HK-2 (cell line): Measurements from ENCODE around the gene CTTNBP2.
A peak's percentile ranks its signal among the peaks of the same experiment; 100 is the strongest.

Experiments
- DNase-seq: peaks from one replicate; pipeline ENCODE4 v3.0.0-alpha.2; 2018; ENCODE audit not compliant: unreplicated experiment

CTTNBP2 gene

DNA sequence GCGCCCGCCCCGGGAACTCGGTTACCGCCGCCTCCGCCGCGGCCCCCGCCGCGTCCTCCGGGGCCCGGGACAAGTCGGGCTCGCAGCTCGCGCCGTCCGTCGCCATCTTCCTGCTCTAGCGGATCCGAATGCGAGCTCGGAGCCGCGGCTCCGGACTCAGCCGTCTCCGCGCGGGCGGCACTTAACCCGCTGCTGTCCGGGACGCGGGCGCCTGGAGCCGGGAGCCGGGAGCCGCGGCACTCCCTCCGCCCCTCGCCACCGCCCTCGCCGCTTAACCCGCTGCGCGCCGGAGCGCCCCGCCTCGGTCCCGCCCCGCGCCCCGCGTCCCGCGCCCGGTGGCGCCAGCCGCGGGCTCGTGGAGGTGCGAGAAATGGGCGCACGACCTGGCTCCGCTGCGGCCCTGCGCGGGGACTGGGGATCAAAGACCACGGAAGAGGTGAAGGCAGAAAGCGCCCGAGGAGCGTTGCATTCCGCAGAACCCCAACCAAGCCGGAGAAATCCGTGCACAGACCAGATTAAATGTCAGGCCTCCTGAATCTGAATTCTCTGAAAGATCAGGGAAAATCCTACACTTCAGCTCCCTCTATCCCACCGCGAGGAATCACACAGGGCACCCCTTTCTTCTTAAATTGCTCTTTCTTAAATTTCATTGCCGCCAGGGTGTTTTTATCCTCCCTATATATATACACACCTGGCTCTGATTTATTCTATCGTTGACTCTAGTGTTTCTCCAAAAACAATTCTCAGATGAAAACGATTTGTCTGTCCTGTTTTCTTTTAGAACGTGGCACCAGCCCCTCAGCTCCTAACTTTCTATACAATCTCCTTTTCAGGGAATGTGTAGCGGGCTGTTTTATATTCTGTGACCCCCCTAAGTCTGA is at the start of gene CTTNBP2:
TSS of gene CTTNBP2 (minus strand) at position 132 of the 881 bp plus-strand sequence. CDS start at position 106, 26 bp downstream.
- DNase-seq, result peak; percentile 53

DNA sequence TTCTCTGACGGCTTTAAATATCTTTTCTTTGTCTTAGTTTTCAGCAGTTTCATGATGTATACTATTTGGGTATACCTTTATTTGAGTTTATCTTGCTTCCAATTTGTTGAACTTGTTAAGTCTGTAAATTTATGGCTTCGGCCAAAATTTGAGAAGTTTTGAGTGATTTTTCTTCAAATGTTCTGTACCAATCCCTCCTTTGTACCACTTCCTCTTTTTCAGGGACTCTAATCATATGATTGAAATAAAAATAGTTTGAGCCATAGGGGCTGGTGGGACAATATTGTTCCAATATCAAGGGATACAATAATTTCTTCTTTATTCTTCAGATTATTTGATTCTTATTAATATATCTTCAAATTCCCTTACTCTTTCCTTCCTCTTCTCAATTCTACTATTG is 43.1 kb upstream of the CTTNBP2 start:
- DNase-seq, result no peak

DNA sequence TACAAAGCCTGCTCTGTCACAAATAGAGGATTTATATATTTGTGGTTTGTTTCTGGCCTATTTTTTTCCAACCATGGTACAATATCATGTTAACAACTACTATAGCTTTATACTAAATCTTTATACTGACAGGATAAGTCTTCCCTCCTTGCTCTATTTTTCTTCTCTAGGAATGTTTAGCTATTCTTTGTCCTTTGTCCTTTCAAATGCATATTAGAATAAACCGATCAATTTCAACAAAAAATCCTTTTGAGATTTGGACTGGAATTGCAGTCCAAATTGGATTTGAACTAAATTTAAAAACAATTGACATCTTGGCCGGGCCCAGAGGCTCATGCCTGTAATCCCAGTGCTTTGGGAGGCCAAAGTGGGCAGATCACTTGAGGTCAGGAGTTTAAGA is 39.2 kb upstream of the CTTNBP2 start:
- no peak for DNase-seq

- no peak for DNase-seq
Measured at GRCh38 chr7:117908031-117908795, 35.0 kb upstream of the CTTNBP2 start.

- DNase-seq, result no peak
Measured at GRCh38 chr7:117907049-117907640, 33.9 kb upstream of the CTTNBP2 start.

DNA sequence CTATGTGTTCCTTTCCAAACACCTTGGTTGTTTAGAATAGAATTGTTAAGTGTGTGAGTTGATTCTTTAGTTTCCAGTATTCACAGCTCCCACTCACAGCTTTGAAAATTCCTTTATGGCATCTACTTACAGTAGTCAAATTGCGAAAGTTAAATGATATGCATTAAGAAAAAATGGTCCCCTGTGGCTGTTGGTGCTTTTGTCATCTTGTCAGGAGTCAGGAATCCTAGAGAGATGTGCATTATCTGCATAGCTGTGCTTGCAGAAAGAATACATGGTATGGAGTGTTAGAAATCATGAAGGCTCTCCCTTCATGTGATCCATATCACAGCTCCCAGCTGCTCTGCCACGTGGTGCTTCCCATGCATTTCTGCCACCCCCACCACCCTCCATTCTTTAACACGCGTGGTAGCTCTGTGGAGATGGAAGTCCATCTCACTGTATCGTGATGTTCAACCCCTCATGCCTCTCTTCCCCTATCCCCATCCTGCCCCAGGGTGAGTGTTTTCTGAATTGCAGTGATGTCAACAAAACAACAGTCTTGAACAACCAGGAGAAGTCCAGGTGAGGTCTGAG is 29.2 kb upstream of the CTTNBP2 start:
- no peak for DNase-seq

DNA sequence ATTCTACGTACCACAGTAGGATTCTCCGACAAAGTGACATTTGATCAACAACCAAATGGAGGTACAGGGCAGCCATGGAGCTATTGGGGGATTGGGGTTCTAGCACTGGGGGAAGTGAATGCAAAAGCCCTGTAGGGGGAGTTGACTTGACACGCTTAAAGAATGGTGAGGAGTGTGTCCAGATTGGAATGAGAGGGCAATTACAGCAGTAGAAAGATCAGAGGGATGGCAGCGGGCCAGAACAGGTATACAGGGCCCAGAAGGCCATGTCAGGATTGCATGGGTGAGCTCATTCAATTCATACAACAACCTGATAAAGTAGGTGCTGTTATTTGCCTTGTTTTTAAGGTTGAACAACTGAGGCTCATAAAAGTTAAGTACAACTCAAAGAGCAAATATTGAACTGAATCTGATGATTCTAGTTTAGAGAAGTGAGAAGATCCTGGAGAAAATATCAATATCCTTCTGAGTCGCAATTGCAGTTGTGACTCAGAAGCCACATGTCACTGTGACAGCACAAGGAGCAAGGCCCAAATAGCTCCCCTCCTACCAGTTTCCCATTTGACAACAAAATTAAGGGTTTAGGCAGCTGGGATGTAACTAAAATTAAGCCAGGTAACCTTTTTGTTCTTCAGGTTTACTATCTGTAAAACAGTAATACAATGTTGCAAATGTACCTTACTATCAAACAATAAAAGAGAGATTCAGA is 28.0 kb upstream of the CTTNBP2 start:
- DNase-seq, result no peak

DNA sequence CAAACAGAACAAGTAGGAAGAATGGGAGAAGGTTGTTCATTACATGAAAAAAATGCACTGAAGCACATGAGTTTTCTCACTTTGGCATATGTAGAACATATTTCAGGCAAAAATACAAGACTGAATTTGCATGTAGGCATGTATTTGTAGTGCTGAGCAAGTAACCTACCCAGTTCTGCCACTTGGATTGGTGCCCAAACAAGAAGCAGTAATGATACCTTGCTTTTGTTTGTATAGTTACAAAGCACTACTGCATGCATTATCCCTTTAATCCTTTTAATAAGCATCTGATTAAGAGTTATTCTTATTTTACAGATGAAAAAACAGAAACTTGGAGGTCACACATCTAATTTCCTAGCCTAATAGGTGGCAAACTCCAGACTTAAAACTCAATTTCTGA is 23.1 kb upstream of the CTTNBP2 start:
- DNase-seq, result no peak

- no peak for DNase-seq
Measured at GRCh38 chr7:117895276-117895675, 22.0 kb upstream of the CTTNBP2 start.

DNA sequence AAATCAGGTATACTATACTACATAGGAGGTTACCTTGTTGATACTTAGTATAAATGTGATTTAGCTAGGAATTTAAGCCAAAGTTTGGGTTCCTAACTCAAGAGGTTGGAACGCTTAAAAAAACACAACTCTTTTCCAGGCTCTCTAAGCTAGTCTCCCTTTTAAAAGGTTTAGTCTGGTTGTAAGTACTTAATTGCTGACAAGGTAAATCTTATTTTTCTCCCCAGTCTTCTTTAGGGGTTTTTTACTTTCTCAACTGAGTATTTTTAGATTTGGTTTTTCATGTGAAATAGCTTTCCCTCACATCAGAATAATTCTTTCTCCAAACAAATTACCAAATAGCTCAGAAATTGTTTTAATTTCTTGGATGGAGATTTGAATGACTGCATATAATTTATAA is 20.8 kb upstream of the CTTNBP2 start:
- no peak for DNase-seq

DNA sequence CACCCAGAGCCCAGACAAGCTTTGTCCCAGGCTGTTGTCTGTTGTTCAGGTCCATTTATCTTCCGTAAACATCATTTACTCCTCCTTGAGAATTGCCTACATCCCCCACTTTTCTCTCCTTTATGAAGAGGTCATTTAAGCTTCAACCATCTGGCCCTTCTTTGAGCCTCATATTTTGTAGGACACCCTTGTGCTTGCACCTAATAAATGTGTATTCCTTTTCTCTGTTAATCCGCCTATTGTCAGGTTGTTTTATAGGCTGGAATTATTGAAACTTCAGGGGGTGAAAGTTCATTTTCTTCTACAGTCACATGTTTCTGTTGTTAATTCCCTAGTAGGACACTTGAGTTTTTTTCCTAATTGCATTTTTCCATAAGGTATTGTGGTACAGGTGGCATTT is 19.6 kb upstream of the CTTNBP2 start:
- no peak for DNase-seq

DNA sequence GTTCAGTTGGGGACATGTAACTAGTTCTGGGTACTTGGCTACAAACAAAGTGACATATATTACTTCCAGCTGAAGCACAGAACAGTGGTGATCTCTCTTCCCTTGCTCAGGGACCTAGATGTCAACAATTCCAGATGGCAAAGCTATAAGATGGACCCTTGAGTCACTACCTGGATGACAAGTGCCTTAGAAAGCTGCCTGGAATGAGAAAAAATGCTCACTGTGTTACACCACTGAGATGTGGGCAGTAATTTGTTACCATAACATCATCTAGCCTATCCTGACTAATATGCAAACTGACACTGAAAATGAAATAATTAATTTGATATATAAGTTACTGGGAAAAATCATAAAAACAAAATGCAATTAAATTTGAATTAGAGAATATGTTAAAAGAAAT is 16.4 kb upstream of the CTTNBP2 start:
- DNase-seq, result no peak

DNA sequence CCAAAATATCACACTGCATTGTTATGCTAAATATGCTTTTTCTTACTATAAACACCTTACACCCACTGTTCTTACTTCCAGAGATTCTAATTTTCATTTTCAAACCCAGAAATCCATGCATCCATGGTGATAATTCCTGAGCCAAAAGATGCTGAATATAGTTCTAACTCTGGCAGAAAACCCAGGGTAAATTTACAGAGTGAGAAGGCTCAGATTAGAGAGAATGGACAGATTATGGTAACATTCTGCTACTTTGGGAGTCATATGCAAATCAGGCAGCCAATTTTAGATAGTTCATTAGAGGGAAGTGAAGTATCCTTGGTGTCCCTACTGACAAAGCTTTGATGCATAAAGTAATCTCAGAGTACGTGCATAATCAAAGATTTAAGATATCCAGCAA is 15.4 kb upstream of the CTTNBP2 start:
- no peak for DNase-seq

- DNase-seq, result no peak
Measured at GRCh38 chr7:117882594-117882993, 9.4 kb upstream of the CTTNBP2 start.

- DNase-seq, result no peak
Measured at GRCh38 chr7:117876761-117877160, 3.5 kb upstream of the CTTNBP2 start.

GRCh38 chr7:117875566-117875965 is 2.3 kb upstream of the CTTNBP2 start:
- no peak for DNase-seq

DNA sequence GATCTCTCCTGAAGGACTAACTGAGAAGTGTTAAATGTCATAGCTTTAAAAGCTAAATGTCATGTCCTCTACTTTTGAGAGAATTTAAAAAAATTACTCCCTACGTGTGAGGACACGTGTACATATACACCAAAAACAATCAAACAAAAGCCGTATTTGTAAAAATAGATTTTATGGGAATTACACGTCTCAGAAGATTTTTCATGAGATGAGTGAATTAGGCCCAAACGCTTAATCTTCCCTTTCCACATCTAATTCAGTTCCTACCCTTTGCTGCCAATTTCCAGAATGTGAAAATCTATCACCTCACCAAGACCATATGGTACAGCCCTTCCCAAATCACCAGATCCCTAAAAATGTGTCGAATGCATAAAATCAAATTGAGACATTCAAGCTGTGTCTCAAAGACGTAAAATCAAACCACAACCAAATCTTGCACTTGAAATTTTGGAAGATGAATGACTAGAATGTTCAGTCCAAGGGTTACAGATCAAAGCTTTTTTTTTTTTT is 1.0 kb upstream of the CTTNBP2 start:
- DNase-seq, result no peak

DNA sequence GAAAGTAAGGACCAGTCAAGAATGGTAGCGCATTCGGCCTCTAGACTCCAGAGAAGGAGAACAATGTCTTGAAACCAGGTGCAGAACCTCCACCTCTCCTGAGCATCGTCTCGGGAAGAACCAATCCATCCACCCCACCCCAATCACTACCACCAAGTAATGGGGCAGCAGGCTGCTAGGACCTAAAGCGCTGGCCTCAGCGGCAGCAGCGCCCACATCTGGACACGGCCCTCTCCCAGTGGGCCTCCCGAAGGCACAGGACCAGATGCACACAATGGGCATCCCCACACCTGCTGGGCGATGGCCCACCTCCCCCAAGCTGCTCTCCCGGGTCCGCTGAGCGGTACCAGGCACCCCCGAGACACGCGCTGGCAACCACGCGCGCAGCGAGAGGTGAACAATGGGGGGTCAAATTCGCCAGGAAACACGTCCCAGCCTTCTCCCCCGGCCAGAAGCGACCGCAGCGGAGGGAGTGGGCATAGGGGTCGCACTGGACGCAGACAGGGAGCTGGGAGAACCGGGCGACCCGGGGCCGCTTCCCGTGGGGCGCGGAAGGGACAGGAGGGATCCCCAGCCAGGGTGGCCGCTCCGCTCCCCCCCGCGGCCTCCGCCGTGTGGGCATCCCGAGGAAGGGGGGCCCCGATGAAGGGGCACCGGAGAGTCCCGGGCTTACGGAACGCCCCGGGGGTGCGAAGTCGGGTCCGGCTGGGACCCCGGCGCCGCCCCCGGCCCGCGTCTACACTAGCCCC is 506 bp downstream of the CTTNBP2 start:
- DNase-seq, result peak; percentile 18

GRCh38 chr7:117871778-117872538 is 1.3 kb downstream of the CTTNBP2 start:
- no peak for DNase-seq

DNA sequence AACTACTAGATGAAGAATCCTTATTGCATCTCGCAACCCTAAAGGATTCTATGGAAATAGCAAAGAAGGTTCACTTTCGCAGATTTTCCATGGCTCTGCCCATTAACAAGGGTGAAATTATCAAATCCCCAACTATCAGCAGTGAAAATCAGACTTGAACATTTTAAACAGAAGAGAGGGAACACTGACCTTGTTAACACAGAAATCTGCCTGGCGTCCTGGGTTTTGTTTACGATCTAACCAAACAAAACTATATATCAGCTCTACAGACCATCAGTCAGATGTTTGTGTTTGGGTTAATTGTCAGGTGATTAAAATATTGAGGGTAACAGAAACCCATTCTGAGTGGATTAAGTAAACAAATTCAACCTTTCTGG is 1.9 kb downstream of the CTTNBP2 start:
- DNase-seq, result no peak
